Stimulated activated CD8-positive, alpha-beta memory T cell treated with anti-CD3 and anti-CD28 coated beads, Interleukin-2, amount 100 ng/mL, for 1 hour (primary cell): ENCODE results near the gene CDH13.

Experiments used
- DNase-seq, 2 donors: peaks; one replicate each; pipeline ENCODE4 v3.0.0-alpha.2; 2020; ENCODE audit warnings: low read depth in 2 of 2

Gene CDH13

DNA sequence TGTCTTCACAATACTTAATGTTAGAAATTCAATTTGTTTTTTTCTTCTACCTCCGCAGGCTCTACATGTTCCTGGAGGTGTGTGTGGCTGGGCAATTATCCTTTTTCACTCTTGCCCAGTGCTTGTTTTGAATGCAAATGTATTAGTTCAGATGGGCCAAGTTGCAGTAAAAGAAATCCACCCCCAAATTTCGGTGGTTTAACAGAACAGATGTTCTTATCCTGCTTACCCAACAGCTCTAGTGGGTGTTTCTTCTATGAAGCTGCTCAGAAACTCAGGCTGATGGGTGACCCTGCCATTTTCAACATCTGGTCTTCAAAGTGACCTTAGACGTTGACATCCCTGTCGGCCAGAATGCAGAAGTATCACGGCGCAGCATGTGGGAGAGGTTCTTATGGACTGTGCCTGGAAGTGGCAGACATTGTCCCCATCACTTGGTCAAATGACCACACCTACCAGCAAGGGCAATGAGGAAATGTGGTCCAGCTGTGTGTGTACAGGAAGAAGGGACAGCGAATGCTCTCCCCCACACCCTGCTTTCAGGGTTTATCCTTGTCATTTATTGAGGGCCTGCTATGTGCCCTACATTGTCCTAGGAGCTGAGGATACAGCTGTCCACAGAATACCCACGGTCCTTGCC is 157.3 kb downstream of the CDH13 start:
- DNase-seq: no peak

DNA sequence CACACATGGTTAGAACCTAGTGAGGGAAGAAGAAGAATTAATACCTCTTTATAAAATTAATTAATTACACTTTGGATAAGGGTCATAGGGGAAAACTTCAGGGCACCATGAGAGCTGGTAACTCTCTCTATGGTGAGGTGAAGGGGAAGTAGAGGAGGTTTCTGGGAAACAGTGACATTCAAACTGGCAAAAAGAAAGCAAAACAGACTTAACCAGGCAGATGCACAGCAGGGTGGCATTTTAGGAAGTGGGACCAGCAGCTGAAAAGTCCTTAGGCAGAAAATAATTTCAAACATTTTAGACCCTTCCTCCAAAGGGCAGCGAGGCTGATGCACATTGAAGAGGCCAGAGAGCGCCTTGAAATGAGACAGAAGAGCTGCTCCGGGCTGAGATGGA is 157.8 kb downstream of the CDH13 start:
- no peak for DNase-seq

DNA sequence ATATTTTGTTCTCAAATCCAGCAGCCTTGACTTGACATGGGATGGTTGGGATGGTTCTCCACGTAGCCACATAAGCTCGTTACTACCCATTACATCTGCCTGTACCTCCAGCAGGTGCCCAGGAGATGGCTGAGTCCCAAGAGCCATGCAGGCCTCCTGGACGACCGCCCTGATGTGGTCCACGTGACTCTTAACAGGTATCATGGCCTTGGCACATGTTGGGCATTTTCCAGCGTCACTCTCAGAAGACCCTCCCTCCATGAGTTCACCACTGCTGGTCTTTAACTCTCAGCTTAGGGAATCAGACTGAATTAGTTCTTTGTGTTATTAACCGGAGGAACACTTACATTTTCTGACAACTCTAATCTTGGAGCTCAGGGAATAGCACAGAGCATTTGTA is 161.5 kb downstream of the CDH13 start:
- no peak for DNase-seq

- no peak for DNase-seq
Observed at GRCh38 chr16:82788919-82789318, 162.2 kb downstream of the CDH13 start.

DNA sequence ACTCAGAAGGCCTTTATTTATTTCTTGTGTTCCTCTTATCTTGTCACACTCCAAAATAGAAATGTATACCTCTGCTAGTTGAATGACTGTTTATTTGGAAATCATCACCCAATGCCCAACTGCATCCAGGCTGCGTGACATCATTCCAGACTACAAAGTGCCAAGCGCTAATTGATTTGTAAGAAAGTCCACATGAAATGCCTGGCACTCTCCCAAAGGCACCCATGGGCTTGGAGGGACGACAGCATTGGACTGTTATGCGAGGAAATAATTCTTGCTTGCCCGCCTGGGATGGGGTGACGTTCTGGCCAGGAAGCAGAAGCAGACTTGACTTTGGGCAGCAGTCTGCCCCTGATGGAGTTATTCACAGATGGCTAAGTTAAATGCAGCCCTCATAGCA is 165.9 kb downstream of the CDH13 start:
- DNase-seq: no peak

GRCh38 chr16:82793528-82794245 is 166.9 kb downstream of the CDH13 start:
- no peak for DNase-seq

- DNase-seq: no peak
Observed at GRCh38 chr16:82796047-82796446, 169.3 kb downstream of the CDH13 start.

DNA sequence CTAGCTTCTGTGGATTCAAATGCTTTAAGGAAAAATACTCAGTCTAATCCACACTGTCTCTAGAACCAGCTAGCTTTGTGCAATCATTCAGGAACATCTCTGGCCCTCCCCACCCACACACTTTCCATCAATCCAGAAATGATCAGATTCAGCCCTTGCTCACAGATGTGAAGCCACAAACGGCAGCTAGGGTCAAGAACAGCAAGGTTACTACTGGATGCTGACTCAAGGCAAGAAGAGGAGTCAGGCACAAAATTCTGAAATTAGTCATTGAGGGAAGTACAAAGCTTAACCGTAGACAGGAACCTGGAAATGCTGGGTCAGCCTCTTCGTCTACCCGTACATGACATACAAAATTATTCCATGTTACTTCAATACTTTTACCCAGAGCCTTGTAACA is 174.6 kb downstream of the CDH13 start:
- no peak for DNase-seq

GRCh38 chr16:82805866-82806265 is 179.1 kb downstream of the CDH13 start:
- DNase-seq: no peak

GRCh38 chr16:82807311-82807710 is 180.5 kb downstream of the CDH13 start:
- no peak for DNase-seq

DNA sequence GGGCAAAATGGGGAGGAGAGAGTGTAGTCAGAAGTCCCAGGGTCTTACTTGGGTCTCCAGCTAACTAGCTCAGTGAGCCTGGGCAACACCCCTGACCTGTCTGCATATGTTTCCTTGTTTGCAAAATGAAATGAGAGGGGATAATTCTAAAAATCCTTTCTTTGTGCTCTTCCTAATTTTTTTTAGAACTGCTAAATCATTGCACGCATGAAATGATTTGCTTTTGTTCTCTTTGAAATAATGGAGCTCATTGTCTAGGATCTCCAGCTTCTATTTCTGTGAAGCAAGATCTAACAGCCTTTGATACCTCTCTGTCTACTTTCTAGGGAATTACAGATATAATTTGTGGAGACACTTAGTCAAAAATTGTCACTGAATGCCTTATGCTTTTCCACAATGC is 181.3 kb downstream of the CDH13 start:
- no peak for DNase-seq

- no peak for DNase-seq
Observed at GRCh38 chr16:82810077-82810476, 183.3 kb downstream of the CDH13 start.

GRCh38 chr16:82814059-82814458 is 187.3 kb downstream of the CDH13 start:
- DNase-seq: no peak

GRCh38 chr16:82819286-82819685 is 192.5 kb downstream of the CDH13 start:
- no peak for DNase-seq

GRCh38 chr16:82820855-82821254 is 194.1 kb downstream of the CDH13 start:
- no peak for DNase-seq

- DNase-seq: no peak
Observed at GRCh38 chr16:82824408-82824807, 197.6 kb downstream of the CDH13 start.

- DNase-seq: no peak
Observed at GRCh38 chr16:82829301-82829700, 202.5 kb downstream of the CDH13 start.

GRCh38 chr16:82830944-82831343 is 204.2 kb downstream of the CDH13 start:
- DNase-seq: no peak

DNA sequence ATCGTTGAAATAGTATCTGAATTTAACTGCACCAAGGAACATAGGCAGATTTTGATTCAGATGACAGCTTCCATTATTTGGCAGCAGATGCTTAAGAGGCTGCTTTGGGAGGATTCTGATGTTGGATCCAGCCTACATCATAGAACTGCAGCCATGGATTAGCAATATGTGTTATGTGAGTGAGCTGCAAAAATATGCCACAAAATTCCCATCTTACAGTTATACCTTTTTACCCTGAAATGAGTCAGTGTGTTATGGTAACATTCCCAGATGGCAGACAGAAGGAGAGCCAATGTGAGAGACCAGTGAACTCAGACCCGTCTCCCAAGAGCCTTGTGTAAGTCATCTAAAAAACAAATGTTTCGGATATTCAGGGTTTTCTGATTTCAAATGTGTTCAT is 206.1 kb downstream of the CDH13 start:
- no peak for DNase-seq

DNA sequence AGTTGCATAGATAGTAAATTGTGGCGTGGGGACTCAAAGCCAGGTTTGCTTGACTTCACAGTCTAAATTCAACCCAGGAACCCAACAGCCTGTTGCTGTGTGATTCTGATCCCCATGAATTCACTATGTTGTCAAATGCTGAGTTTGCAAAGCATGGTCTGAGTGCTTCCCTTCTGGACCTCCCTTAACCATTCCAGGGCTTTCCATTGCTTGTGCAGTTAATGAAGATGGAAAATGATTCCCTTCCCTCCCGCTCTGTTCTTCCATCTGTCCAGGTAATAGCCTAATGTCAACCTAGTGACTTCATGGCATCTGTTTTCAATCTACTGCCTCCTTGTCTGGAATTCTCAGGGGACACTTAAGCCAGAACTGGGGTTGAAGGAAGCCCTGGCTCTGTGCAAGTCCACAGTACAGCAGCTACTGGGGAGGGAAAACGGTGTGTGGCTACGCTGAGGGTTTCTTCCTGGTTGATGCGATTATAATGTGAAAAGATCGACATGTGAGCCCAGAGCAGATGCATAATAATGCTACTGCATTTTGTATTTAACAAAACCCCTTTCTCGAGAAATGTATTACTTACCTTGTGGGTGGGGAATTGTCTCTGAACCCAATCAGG is 206.7 kb downstream of the CDH13 start:
- DNase-seq: no peak

GRCh38 chr16:82834151-82834815 is 207.5 kb downstream of the CDH13 start:
- no peak for DNase-seq

GRCh38 chr16:82835487-82836155 is 208.9 kb downstream of the CDH13 start:
- no peak for DNase-seq
